ENCODE results near the gene RNPS1.

GRCh38 chr16:2206780-2207433 lies 61.0 kb downstream of the RNPS1 start:
- TF ChIP-seq POLR2A (IDR thresholded peaks at IDR 0.05) (no peak), CTCF (IDR thresholded peaks at IDR 0.05) (no peak)

Data from adrenal gland (tissue), 5 donors.